Measurements from ENCODE around the gene LGR5.
"Not testable (repeated sequence)": the region's sequence is repeated elsewhere in the genome, so short reads cannot be mapped to it uniquely, and the experiment has no call there.

The LGR5 gene

DNA sequence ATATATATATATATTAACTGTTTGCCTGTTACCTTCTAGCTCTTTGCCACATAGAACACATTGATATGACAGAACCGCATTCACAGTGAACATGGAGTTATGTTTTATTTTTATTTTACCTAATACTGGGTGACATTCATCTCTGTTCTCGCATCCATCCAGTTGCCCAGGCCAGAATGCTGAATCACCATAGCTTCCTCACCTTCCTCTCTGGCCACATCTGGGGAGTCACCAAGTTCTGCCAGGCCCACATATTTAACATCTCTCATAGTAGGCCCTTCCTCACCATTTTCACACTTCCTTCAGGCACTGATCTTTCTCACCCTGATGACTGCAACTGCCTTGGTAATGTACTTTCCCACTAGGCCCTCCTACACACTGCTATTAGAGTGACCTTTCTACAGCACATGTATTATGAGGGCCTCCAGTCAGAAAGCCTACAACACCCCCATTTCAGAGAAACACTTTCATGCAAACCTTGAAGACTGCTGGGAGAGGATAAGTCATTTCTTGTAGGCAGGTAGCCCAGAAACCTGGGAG lies 106.8 kb downstream of the LGR5 start:
- no peak for DNase-seq (ENCODE audit: low read depth in 1 of 2, low spot score in 1 of 2)

DNA sequence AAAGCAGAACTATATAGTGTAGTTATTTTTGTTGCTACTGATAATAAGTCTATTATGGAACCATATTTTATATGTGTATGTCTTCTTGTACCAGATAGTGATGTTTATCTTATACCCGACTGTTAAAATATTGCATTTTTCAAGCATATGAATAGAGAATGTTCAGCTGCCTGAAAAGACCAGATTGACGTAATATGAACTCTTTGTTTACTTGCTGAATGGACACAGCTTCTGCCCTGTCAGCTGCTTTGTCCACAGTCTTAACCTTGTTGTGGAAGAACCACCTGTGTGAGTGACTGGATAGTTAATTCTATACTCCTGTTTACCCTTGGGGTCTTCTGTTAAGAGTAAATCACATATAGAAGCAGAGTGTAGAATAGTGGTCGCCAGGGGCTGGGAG lies 109.3 kb downstream of the LGR5 start:
- no peak for DNase-seq (ENCODE audit: low read depth in 1 of 2, low spot score in 1 of 2)

DNA sequence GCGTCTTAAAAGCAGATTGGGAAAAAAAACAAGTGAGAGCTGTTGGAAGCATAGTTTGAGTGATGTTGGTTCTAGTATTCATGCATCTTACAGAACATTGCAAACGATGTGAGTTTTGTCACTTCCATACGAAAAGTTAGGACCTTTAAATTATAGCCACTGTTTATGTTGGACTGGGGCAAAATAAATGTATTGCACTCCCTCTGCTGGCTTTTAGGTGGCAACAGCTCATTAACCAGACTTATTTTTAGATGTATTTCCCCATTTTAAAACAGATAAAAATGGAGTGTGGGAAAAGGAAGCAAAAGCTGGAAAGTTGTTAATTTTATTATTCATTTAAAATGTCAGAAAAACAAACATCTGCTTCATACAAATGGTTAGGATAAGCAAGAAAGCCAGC lies 111.9 kb downstream of the LGR5 start:
- no peak for DNase-seq (ENCODE audit: low read depth in 1 of 2, low spot score in 1 of 2)

DNA sequence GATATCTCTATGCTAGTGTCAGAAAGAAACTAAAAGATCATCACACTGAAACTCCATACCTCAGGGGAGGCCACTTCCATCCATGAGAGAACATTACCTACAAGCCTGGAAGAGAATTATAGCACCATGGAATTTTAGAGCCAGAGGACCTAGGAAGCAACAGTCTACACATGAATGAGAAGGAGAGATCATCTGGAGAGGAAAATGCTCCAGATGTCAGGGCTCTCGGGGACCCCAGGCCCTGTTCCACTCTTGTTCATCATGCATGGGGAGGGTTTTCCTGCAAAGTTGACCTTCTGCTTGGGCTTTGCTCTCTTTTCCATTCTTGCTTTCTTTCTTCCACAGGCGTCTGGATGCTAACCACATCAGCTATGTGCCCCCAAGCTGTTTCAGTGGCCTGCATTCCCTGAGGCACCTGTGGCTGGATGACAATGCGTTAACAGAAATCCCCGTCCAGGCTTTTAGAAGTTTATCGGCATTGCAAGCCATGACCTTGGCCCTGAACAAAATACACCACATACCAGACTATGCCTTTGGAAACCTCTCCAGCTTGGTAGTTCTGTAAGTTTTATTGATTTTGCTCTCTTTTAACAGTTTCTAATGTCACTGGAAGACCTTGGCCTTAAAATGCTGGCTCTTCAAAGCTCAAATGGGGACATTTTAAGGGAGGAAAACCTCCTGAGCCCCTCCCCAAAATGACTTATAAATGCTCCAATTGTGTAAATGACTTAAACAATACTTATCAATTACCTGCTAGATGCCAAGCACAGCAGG lies 113.3 kb downstream of the LGR5 start:
- DNase-seq (ENCODE audit: low read depth in 1 of 2, low spot score in 1 of 2) = no peak

DNA sequence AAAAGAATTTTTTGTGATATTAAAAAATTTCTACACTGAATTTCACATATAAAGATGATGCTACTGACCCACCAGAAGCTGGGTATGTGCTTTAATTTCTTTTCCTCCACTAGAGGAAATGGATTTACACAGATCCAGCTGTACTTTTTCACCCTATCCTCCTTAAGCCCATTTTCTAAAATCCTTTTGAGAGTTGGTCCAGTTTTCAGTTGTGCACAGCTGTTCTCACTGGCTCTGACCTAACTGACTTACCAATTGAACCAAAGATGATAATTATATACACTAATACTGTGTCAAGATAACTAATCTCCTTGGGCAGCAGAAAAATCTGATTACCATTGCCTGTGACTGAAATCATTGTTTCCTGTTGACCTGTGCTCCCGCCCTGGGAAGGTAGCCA lies 115.6 kb downstream of the LGR5 start:
- DNase-seq (ENCODE audit: low read depth in 1 of 2, low spot score in 1 of 2) = no peak

DNA sequence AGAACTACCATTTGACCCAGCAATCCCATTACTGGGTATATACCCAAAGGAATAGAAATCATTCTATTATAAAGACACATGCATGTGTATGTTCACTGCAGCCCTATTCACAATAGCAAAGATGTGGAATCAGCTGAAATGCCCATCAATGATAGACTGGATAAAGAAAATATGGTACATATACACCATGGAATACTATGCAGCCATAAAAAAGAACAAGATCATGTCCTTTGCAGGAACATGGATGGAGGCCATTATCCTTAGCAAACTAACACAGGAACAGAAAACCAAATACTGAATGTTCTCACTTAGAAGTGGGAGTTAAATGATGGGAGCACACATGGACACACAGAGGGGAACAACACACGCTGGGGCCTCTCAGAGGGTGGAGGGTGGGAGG lies 116.2 kb downstream of the LGR5 start:
- DNase-seq (ENCODE audit: low read depth in 1 of 2, low spot score in 1 of 2) = not testable (repeated sequence)

DNA sequence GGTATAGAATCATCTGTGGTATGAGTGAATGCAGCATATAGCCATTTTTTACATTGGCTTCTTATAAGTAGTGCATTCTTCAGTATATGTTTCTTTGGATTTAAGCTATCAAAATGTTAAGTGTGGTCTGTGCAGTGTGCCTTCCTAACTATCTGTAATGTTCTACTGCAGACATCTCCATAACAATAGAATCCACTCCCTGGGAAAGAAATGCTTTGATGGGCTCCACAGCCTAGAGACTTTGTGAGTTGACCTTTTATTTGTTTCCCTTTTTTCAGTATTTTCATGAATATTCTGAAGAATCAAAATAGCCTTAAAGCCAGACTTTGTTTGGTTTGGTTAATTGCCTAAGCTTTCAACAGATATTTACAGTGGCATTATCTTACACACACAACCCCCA lies 116.8 kb downstream of the LGR5 start:
- no peak for DNase-seq (ENCODE audit: low read depth in 1 of 2, low spot score in 1 of 2)

DNA sequence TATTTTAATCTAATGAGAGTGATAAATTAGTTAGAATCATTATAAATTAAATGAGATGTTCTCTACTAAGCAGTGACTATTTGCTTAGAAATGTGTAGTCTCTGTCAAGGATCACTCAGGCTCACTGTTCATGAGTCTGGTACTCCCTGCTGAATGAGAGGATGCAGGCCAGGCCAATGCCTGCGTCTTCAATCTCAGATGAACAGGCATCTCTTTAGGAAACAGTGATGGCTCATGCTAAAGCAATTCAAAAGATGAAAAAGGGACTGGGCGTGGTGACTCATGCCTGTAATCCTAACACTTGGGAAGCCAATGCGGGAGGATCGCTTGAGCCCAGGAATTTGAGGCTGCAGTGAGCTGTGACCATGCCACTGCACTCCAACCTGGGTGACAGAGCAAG lies 117.3 kb downstream of the LGR5 start:
- no peak for DNase-seq (ENCODE audit: low read depth in 1 of 2, low spot score in 1 of 2)

DNA sequence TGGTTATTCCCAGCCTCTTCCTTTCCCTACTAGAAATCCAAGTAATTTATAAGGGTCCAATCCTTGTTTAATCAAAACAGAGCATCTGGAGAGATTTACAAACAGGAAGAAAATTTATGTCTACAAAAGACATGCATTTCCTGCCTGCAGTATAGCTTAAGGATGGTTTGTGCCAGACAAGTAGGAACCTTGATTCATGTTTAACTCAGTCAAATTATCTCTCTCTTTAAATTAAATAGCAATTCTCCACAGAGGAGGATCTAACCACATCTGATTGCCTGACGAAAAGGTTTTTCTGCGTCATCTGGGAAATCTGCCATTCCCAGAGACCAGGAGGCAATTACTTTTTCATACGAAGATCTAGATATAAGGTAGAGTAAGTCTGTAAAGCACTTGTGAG lies 118.8 kb downstream of the LGR5 start:
- no peak for DNase-seq (ENCODE audit: low read depth in 1 of 2, low spot score in 1 of 2)

DNA sequence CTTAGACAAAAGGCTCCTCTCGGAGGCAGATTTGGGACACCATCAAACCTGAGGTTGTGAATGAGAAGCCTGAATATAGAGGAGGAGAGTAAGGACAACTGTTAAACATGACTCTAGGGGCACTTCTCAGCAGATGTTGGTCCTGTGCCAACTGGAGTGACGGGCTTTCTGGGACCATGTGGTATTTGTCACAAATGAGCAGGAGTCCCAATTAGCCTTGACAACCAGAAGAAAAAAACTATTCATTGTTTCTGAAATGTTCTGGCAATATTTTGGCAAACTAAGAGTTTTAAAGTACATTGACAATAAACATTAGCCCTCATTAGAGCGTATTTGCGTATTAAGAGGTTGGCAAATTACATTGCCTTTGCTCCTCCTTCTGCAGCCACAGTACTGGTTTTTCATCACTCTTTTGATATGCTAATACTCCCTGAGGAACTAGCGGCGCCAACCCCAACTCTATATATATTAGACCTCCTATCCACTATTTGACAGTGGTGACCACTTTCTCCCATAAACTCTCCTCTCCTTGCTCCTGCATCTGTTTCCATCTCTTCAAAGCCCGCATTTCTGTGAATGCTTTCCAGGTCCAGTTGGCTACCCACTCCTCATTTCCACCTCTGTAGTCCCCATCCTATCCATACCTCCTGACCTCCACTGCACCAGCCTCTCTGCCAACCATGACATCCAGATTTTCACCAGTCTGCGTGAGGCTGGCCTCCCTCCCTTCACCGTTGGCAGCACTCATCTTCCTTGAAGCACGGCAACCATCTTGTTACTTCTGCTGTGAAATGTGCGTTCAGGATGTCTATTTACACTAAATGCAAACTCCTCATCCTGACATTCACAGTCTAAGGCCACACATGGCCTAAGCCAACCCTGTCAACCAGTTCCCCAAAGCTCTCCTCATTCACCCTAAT lies 123.3 kb downstream of the LGR5 start:
- DNase-seq (ENCODE audit: low read depth in 1 of 2, low spot score in 1 of 2) = no peak

DNA sequence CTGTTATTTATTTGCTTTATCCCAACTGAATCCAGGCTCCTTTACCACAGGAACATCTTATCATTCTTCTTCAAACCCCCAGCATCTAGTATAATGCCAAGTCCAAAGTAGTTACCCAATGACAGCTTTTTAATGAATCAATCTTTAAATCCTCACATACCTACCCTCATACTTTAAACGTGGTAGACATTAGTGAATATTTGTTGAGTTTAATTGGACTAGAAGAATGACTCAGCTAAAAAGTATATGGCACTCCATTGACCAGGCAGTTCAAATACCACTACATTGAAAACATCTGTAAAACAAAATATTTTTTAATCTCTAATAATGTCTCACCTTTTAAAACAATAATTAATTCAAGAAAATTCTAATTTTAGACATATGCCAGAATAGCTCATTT lies 125.9 kb downstream of the LGR5 start:
- DNase-seq (ENCODE audit: low read depth in 1 of 2, low spot score in 1 of 2) = no peak

DNA sequence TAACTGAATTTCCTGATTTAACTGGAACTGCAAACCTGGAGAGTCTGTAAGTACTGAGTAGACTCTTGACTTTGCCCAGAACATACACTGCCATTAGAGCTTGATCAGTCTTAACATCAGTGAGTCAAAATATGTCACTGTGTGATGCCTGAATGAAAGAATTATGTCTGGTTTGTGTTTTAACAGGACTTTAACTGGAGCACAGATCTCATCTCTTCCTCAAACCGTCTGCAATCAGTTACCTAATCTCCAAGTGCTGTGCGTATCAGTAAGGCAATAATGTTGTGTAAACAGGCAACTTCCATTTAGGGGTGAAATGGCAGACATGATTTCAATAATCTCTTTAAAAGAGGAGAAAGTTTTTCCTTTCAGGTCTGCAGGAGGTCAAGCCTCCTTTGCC lies 127.1 kb downstream of the LGR5 start:
- no peak for DNase-seq (ENCODE audit: low read depth in 1 of 2, low spot score in 1 of 2)

DNA sequence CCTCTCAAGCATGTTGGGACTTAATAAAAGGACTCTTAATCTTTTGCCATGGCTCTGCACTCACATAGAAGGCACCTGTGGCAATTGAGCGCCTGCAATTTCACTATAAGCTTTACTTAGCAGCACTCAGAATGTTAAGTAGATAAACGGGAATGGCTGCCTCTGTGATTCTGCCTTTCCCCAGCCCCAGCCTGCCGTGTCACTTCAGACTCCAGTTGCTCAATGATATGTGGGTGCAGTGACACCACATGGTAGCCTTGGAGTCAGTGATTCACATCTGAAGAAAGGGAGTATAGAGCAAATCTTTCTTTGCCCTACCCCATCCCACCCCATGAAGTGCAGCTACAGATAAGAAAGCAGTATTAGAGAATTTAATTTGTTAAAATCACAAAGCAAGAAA lies 127.9 kb downstream of the LGR5 start:
- no peak for DNase-seq (ENCODE audit: low read depth in 1 of 2, low spot score in 1 of 2)

DNA sequence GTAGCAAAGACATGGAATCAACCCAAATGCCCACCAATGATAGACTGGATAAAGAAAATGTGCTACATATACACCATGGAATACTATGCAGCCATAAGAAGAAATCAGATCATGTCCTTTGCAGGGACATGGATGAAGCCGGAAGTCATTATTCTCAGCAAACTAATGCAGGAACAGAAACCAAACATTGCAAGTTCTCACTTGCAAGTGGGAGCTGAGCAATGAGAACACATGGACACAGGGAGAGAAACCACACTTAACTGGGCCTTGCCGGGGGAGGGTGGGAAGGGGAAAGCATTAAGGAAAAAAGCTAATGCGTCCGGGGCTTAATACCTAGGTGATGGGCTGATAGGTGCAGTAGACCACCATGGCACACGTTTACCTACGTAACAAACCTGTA lies 130.3 kb downstream of the LGR5 start:
- DNase-seq (ENCODE audit: low read depth in 1 of 2, low spot score in 1 of 2) = not testable (repeated sequence)

DNA sequence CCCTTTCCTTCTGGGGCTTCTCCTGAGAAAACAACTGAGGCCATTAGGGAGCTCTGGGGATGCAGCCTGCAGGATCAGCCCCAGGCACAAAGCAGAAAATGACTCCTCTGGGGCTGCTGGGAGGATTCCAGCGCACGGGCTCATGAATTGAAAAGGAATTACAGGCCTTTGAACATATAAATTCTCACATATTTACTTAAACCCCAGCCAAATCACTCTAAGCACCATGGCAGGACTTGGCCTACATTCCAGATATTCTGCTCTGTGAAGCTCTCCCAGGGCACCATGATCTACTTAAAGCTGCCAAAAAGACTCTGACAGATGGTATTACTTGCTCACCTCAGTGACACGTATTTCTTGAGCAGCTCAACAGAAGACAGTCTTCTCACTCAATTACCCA lies 136.9 kb downstream of the LGR5 start:
- no peak for DNase-seq (ENCODE audit: low read depth in 1 of 2, low spot score in 1 of 2)

DNA sequence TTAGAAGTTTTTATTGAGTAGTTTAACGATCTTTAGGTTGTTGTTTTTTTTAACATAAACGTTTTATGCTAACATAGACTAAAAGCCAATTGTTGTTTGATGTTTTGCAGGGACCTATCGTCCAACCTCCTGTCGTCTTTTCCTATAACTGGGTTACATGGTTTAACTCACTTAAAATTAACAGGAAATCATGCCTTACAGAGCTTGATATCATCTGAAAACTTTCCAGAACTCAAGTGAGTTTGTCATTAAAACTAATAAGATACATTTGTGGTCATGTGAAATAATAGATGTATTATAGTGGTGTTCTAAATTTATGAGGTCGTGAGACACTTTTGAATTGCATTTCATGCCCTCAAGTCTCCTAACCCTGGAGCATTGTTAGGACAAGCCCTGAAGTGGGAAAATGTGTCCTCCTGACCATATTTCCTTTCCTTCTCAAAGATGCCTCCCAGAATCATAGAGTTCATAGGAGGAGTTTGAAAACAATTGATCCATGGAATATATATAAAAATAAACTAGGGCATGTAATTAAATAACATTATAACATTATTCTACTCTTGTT lies 139.2 kb downstream of the LGR5 start:
- DNase-seq (ENCODE audit: low read depth in 1 of 2, low spot score in 1 of 2) = no peak

DNA sequence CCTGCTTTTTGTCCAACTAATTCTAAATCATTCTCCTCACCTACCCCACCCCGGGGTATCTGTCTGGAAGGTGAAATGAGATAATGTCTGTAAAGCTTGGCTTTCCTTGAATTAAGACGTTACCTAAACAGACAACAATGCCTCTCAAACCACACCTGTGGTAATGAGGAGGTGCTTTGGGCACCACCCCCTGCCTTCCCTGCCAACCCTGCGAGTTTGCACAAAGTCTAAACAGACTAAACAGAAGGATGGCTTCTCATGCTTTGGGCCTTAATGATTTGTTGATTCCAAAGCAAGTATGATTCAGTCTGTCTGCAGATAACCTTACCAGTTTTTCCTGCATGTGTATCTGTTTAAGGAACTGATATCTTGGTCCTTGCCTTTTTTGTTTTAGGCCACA lies 141.6 kb downstream of the LGR5 start:
- DNase-seq (ENCODE audit: low read depth in 1 of 2, low spot score in 1 of 2) = no peak

DNA sequence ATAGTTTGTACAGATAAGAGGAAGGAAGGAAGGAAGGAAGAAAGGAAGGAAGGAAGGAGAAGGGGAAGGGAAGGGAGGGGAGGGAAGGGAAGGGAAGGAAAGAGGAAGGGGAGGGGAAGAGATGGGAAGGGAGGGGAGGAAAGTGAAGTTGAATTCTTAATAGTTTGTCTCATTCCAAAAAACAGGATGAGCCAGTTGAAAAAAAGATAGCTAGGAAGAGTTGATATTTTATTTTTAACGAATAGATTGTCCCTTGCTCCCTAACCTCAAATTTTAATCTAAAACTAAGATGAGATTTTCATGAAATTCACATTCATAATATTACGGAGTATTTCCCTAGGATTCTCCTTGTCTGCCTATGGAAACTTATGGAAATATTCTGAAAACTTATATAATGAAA lies 143.3 kb downstream of the LGR5 start:
- no peak for DNase-seq (ENCODE audit: low read depth in 1 of 2, low spot score in 1 of 2)

DNA sequence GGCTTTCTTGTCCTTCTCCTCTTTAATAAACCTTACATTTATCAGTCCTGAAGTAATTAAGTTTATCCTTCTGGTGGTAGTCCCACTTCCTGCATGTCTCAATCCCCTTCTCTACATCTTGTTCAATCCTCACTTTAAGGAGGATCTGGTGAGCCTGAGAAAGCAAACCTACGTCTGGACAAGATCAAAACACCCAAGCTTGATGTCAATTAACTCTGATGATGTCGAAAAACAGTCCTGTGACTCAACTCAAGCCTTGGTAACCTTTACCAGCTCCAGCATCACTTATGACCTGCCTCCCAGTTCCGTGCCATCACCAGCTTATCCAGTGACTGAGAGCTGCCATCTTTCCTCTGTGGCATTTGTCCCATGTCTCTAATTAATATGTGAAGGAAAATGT lies 144.8 kb downstream of the LGR5 start:
- no peak for DNase-seq (ENCODE audit: low read depth in 1 of 2, low spot score in 1 of 2)

DNA sequence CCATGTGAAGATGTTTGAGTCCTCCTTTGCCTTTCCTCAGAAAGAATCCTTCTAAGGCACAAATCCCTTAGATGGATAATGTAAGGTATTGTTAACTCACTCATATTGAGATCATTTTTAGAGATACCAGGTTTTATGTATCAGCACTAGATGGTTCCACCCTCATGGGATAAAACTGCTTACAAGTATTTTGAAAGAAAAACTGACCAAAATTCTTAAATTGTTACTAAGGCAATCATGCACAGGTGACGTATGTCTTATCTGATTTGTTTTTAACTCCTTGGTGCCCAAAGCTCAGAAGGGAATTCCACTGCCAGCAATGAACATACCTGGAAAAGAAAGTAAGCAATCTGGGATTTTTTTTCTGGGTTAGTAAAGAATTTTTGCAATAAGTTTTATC lies 145.6 kb downstream of the LGR5 start:
- DNase-seq (ENCODE audit: low read depth in 1 of 2, low spot score in 1 of 2) = no peak

DNA sequence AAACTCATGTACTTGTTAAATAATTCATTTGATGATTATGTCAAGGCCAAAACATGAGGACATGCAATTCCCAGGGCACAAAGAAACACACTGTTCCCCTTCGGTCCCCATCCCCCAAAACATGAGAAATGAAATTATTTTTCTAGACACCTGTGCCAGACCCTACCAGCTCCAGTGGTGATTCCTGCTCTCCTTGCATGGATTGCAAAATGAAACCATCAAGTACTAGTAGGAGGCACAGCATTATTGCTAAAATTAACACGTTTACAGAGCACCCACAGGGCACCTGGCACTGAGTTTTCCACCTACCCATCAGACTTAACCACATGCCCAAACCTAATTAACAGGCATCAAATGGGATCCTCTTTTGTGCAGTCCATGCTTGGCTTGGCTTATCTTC lies 147.4 kb downstream of the LGR5 start:
- no peak for DNase-seq (ENCODE audit: low read depth in 1 of 2, low spot score in 1 of 2)

DNA sequence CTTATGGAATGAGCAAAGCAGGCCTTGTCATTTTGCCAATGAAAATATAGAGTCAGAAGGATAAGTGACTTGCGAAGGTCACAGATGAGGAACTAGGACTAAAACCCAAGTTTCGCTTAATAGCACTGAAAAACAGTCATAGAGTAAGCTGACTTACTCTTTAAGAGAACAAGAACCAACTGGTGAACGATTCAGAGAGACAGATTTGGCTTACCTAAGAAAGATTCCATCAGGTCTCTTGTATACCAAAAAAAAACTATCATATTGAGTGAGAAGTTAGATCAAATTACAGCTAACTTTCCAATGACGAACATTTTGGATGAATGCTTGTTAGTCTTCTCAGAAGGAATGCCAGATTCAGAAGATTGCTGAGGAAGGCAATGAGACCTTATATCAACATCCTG lies 149.9 kb downstream of the LGR5 start:
- no peak for DNase-seq (ENCODE audit: low read depth in 1 of 2, low spot score in 1 of 2)
